Measurements from ENCODE around the gene OR1Q1. TPM values are rescaled to one million over a fixed set of nuclear protein-coding genes. Genes with fewer than 3 reads are reported as not detected.

The OR1Q1 gene
- total and polyA plus RNA-seq, 9 of the 15 experiments (the other 6 are each of a cell fraction or from before 2014, with no cell fraction given), result not detected

- TF ChIP-seq ZNF592 (IDR thresholded peaks at IDR 0.05) (peak; percentile 81), CBFA2T3 (IDR thresholded peaks at IDR 0.05) (peak; percentile 44), MECOM (CRISPR knock-in tag; IDR thresholded peaks at IDR 0.05) (no peak), GATA2 (CRISPR knock-in tag; IDR thresholded peaks at IDR 0.05) (no peak), MAZ (CRISPR knock-in tag; conservative IDR thresholded peaks at IDR 0.05 in 1 of 2, IDR thresholded peaks at IDR 0.05 in 1 of 2) (no peak), TOE1 (IDR thresholded peaks at IDR 0.05; ENCODE audit: borderline replicate concordance) (0 out of 2 replicates have a peak, but pooled peaks have one; percentile 14), TOE1 (CRISPR knock-in tag; IDR thresholded peaks at IDR 0.05; ENCODE audit: borderline replicate concordance, low read depth) (no peak), E2F8 (IDR thresholded peaks at IDR 0.05; ENCODE audit: low read depth, partially characterized antibody) (no peak), NUFIP1 (IDR thresholded peaks at IDR 0.05; ENCODE audit: partially characterized antibody) (no peak), JUND (IDR thresholded peaks at IDR 0.05; ENCODE audit: borderline replicate concordance, low read depth, low read length) (peak; percentile 95), JUND (tag; IDR thresholded peaks at IDR 0.05; ENCODE audit: borderline replicate concordance, low read depth, low read length) (peak; percentile 96; the same call in 2 of the 3 replicates), ZNF318 (IDR thresholded peaks at IDR 0.05; ENCODE audit: borderline replicate concordance in 1 of 2, low read depth in 1 of 2) (no peak)
Measured at GRCh38 chr9:122580360-122580759, 34.2 kb upstream of the OR1Q1 start (continued).
